Stimulated activated CD8-positive, alpha-beta memory T cell treated with anti-CD3 and anti-CD28 coated beads, Interleukin-4, amount 100 ng/mL, for 4 hours (primary cell): ENCODE measurements around the gene CDH13.
A peak's percentile ranks its signal among the peaks of the same experiment; 100 is the strongest.

Experiments used
- DNase-seq, 2 donors: peaks; one replicate each; pipeline ENCODE4 v3.0.0-alpha.2; 2020; ENCODE audit warnings: low read depth in 2 of 2, low spot score in 1 of 2

Gene CDH13

GRCh38 chr16:82650804-82651203 lies 24.0 kb downstream of the CDH13 start:
- no peak for DNase-seq

DNA sequence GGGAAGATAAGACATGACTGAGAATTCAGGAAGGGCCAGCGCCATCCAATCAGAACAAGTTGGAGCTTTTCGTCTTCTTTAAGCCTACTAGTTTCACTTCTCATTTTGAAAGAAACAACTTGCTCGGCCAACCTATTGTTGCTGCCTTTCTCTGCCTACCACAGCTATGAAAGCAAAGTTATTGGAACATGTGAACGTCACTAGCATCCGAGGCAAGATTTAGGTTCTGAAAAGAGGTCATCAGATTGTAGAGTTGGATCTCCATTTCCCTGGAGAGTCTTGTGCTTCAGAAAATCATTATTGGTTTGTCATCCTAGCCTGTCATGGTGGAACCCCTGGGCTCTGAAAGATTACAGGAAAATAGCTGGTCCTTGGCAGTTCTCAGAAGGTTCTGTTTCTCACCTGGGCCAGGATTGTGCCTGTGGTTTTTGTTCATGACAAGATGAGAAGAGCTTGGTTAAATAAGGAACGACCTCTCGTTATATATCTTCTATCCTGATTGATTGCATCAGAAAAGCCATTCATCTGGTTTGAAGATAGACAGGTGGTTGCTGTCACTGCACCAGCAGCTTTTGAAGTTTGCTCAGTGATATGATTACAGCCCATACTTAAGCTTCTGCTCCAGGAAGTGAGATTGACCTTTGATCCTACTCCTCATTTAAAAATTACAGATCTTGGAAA lies 25.3 kb downstream of the CDH13 start:
- DNase-seq: no peak

GRCh38 chr16:82652826-82653225 lies 26.1 kb downstream of the CDH13 start:
- no peak for DNase-seq

DNA sequence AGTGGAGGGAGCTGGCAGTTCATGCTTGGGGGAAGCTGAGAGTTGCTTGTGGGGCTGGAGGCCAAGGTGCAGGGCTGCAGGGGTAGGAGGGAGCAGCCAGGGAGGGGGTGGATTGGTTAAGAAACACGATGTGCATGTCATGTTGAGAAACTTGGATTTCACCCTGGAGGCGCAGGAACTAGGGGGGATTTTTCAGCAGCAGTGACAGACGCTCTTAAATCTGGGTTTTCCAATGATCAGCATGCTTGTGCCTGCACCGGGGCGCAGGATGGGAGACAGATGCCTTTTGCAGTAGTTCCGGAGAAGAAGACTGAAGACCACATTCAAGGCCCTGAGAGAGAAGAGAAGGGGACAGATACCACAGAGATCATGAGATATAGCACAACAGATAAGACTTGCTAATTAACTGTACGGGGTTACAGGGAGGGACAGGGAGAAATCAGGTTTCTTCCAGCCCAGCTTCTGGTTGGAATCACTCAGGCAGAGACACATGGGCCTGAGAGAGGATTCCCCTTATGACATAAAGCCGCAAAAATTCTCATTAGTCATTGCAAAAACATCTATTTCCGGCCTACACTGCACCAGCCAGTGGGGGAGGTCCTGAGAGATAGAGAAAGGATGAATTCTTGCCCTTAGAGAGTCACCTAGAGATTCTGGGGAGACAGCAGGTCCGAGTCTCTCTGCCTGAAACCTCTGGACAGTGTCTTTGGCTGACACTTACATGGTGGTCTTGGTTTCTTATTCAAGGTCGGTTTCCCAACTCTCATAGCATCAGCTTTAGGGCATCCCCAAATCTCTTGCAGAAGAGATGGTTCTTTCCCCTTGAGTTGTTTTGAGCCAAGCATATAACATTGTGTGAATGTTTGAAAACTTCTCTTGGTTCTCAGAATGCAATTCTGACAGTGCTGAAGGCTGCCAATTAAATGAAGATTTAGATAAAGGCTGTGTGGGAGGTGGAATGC lies 27.1 kb downstream of the CDH13 start:
- DNase-seq: no peak

- DNase-seq: peak; percentile 25 to 37
These were observed 28.4 kb downstream of the CDH13 start for GRCh38 chr16:82655072-82655714.

DNA sequence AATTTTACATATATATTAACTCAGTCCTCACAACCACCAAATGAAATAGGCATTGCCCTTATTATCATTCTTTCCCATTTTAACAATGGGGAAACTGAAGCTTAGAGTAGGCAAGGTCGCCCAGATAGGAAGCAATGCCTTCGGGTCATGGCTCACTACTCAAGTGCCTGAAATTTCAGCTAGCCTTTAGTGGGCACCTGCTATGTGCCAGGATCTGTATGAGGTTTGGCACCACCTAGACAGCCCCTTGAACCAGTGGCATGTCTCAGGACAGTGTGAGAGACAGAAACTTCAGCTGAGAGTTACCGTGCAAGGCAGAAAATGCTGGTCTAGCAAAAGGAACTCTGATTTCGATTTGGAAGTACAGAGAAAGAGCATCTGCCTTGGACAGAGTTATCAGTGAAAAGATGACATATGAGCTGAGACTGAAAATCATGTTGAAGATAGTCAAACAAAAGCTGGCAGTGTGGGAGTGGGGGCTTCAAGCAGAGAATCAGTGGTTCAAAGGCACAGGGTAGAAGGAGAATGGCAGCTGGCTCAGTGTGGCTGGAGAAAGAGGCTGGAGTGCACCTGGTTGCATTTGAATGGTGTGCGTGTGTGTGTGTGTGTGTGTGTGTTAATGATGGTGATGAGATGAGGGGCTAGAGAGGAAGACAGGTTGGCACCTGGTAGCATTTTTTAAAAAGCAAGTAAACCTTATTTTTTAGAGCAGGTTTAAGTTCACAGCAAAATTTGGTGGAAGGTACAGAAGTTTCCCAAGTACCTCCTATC lies 29.1 kb downstream of the CDH13 start:
- no peak for DNase-seq

DNA sequence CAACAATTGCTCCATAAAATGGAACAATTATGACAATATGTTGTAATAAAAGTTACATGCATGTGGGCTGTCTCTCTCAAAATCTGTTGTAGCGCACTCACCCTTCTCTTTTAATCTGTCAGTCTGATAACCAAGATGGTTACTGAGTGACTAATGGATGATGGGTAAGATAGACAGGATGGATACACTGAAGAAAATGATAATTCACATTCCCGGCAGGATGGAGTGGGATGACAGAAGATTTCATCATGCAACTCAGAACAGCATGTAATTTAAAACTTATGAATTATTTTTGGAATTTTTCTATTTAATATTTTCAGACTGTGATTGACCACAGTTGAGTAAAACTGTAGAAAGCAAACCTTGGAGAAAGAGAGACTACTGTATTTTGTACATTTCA lies 30.5 kb downstream of the CDH13 start:
- DNase-seq: no peak

DNA sequence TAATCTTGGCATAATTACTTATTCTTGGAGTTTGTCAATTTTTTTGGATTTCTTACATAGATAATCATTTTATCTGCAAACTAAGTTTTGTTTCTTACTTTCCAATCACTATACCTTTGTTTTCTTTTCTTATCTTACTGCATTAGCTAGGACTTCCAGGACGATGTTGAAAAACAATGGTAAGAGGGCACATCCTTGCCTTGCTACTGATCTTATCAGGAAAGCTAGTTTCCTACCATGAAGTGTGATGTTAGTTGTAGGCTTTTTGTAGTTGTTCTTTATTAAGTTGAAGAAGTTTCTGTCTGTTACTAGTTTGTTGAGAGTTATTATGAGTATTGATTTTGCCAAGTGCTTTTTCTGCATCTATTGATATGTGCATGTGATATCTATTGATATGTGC lies 31.0 kb downstream of the CDH13 start:
- DNase-seq: no peak

- no peak for DNase-seq
These were observed 32.0 kb downstream of the CDH13 start for GRCh38 chr16:82658796-82659195.

- no peak for DNase-seq
These were observed 33.4 kb downstream of the CDH13 start for GRCh38 chr16:82660075-82660645.

GRCh38 chr16:82660966-82661365 lies 34.2 kb downstream of the CDH13 start:
- no peak for DNase-seq

DNA sequence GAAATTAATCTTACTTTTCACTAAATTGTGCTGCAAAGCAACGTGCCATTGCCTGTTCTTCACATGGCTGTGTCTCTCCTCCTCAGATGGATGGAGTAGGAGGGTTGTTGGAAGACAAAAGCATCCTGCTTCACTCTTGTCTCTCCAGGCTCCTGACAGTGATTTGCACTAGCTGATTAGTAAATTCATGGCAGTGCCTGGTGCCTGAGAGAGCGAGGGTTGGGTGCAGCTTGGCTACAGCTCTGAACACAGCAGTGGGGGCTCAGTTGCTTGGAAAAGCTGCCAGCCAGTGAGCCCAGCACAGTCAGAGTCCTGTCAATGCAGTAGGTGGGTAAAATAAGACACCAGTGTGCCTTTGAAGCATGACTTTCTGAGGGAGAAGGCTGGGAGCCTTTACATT lies 37.4 kb downstream of the CDH13 start:
- DNase-seq: no peak

- DNase-seq: no peak
These were observed 38.3 kb downstream of the CDH13 start for GRCh38 chr16:82665025-82665424.

- no peak for DNase-seq
These were observed 40.7 kb downstream of the CDH13 start for GRCh38 chr16:82667437-82667836.

DNA sequence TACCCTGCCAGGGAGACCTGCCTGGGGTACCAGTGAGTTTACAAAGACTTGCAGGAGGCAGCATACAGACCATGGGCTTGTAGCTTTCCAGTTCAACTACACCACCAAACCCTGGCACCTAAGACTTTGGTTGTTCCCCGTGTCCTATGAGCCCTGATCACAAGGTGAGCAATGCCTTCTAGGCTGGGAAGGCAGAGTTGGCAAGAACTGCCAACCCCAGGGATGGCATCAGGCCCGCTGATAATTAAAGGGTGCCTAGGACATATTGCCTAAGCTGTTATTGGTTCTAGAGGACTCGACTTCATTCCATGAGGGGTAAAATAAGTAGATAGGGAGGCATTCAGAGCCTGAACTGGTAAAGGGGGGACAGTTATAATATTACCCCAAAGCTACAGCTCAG lies 41.3 kb downstream of the CDH13 start:
- no peak for DNase-seq

DNA sequence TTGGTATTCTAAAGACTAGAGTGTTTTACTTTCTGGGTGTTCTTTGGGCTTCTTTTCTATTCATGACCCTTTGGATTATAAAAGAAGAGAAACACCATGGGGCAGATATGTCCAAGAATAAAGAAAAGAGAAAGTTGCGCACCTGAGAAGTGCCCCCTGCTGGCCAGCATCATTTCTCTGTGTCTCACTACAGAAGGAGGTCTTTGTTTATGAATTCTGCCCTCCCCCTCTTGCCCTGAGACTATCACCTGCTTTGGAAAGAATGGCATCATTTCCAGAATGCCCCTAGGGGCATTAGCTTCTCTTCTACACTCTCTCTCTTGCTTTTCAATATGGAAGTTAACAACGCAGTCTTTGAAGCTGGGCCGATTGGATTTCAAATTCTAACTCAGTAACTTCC lies 45.0 kb downstream of the CDH13 start:
- no peak for DNase-seq

GRCh38 chr16:82672676-82673075 lies 45.9 kb downstream of the CDH13 start:
- DNase-seq: no peak

DNA sequence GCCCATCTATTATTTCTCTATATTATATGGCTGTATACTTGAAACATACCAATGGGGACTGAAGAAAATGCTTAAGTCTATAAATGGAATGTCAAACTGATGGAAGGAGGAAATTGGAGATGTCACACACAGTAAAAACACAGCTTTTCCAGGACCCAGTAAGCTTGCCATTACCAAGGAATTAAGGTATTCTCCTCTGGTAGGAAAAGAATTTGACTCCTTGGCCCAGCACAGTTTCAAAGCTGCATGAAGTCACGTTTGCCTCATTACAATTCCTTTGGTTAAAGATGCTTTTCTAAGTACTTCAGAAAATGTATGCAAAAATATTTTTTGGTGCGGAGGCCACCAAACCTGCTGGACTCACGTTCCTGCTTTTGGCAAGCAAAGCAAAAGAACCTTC lies 48.5 kb downstream of the CDH13 start:
- DNase-seq: no peak

DNA sequence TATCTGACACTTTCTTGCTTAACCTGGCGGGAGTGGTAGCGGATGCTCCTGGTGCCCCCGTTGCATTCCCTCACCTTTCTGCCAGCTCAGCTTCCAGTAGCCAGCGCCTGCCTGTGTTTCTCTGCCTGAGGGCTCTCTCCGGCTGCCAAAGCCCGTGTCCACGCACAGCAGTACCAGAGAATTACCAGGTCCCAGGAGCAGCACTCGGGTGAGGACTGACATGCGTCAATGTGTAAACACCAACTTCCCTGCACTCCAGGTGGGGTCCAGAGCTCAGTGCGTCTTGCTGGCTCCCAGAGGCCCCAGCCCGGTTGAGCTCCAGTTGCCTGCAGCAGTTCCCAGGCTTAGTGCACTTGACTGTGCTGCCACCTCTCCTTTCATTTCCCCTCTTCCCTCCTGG lies 54.8 kb downstream of the CDH13 start:
- no peak for DNase-seq

DNA sequence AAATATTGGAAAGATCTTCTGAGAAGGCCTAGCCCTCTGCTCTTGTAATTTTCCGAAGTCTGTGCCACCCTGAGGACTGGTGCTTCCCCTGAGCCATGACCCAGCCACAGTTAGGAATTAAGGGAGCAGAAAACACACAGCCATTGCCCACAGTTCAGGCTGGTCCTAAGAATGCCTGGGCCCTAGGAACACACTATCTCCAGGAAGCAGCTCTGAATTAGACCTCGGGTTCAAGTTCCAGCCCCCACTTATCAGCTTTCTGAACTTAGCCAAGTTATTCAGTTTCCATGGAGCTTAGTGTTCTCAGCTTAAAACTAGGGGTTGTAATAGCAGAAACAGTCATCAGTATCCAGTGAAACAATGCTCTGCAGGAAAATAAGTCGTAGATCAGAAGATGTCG lies 56.0 kb downstream of the CDH13 start:
- no peak for DNase-seq

- DNase-seq: no peak
These were observed 57.5 kb downstream of the CDH13 start for GRCh38 chr16:82684256-82684655.
